Measurements from ENCODE around the gene RNF32.
"Not testable (repeated sequence)": the region's sequence is repeated elsewhere in the genome, so short reads cannot be mapped to it uniquely, and the experiment has no call there.

RNF32 gene

GRCh38 chr7:156675721-156676120 lies 35.1 kb downstream of the RNF32 start:
- DNase-seq (ENCODE audit: low spot score), result no peak

GRCh38 chr7:156676263-156676662 lies 35.7 kb downstream of the RNF32 start:
- no peak for DNase-seq (ENCODE audit: low spot score)

DNA sequence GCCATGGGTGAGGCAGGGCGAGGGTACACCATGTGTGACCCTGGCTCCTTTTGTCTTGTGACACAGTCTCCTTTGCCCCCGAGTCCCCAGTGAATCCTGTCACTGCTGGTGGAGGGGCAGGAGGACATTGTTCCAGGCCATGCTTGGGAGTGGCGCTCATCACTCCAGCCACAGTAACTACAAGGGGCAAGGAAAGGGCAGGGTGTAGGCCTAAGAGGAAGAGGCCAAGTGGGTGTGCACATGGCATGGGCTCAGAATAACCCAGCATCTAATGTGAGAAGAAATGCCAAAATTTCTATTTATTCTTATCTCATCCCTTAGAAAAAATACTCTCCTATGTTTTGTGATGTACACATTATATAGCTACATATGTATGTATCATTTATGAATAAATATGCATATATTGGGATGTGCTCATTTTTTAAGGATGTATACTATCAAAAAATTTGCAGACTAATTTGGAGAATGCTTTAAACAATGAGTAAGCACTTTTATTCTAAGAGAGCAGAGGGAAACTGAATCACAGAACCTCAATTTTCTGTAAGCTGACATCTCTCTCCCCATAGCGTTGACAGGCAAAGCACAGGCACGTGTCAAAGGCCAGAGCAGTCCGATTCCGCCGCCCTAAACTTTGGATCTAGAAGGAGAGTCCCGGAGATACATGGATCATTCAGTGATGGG lies 36.9 kb downstream of the RNF32 start:
- no peak for DNase-seq (ENCODE audit: low spot score)

DNA sequence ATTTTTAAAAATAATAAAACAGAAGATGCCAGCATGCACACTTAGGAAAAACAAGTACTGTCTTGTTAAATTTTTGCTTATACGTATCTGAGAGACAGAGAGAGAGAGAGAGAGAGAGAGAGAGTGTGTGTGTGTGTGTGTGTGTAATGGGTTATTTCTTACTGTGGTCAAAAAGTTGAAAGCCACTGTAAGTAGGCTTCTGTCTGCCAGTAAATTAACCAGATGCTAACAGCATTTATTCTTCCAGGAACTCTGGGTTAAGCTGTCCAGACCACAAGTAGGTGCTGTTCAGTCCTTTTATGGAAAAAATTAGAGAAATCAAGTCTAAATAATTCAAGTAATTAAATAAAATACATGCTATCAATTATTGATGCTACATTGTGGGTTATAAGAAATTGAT lies 39.7 kb downstream of the RNF32 start:
- DNase-seq (ENCODE audit: low spot score), result no peak

- no peak for DNase-seq (ENCODE audit: low spot score)
Observed at GRCh38 chr7:156682928-156683327, 42.4 kb downstream of the RNF32 start.

DNA sequence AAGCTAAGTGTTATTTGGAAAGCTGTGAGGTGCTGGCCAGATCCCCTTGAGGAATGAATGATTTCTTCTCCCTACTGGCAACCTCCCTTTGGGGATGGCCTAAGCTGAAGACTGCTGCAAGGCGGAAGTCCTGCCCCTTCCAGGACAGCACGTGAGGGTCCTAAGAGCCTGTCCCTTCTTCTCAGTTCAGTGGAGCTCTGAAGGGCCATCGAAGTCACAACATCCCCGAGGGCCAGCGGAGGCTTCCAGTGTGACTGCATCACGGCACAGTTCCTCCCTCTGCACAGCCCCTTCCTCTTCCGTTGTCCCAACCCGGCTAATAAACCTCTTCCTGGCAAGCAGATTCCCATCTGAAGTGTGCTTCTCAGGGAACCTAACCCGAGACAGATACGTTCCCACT lies 43.7 kb downstream of the RNF32 start:
- no peak for DNase-seq (ENCODE audit: low spot score)

GRCh38 chr7:156684661-156685060 lies 44.1 kb downstream of the RNF32 start:
- DNase-seq (ENCODE audit: low spot score), result no peak

- DNase-seq (ENCODE audit: low spot score), result no peak
Observed at GRCh38 chr7:156691764-156692163, 51.2 kb downstream of the RNF32 start.

- no peak for DNase-seq (ENCODE audit: low spot score)
Observed at GRCh38 chr7:156692849-156693248, 52.3 kb downstream of the RNF32 start.

GRCh38 chr7:156693627-156694026 lies 53.1 kb downstream of the RNF32 start:
- DNase-seq (ENCODE audit: low spot score), result no peak

DNA sequence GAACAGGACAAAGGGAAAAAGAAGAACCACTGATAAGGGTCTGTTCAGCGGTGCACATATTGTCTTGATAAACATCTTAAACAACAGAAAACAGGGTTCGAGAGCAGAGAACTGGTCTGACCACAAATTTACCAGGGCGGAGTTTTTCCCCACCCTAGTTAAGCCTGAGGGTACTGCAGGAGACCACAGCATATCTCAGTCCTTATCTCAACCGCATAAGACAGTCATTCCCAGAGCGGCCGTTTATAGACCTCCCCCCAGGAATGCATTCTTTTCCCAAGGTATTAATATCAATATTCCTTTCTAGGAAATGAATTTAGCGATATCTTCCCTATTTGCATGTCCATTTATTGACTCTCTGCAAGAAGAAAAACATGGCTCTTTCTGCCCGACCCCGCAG lies 56.7 kb downstream of the RNF32 start:
- DNase-seq (ENCODE audit: low spot score), result not testable (repeated sequence)

DNA sequence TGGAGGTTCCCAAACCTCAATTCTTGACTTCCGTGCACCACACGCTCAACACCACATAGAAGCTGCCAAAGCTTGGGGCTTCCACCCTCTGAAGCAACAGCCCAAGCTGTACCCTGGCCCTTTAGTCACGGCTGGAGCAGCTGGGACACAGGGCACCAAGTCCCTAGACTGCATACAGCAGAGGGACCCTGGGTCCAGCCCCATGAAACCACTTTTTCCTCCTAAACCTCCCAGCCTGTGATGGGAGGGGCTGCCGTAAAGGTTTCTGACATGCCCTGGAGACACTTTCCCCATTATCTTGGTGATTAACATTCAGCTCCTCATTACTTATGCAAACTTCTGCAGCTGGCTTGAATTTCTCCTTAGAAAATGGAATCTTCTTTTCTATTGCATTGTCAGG lies 57.9 kb downstream of the RNF32 start:
- DNase-seq (ENCODE audit: low spot score), result not testable (repeated sequence)

DNA sequence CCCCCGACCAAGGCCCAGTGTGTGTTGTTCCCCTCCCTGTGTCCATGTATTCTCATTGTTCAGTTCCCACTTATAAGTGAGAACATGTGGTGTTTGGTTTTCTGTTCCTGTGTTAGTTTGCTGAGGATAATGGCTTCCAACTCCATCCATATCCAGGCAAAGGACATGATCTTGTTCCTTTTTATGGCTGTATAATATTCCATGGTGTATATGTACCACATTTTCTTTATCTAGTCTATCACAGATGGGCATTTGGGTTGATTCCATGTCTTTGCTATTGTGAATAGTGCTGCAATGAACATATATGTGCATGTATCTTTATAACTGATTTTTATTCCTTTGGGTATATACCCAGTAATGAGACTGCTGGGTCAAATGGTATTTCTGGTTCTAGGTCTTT lies 61.2 kb downstream of the RNF32 start:
- DNase-seq (ENCODE audit: low spot score), result not testable (repeated sequence)

- no peak for DNase-seq (ENCODE audit: low spot score)
Observed at GRCh38 chr7:156702399-156702798, 61.8 kb downstream of the RNF32 start.

- DNase-seq (ENCODE audit: low spot score), result no peak
Observed at GRCh38 chr7:156703209-156703608, 62.6 kb downstream of the RNF32 start.

DNA sequence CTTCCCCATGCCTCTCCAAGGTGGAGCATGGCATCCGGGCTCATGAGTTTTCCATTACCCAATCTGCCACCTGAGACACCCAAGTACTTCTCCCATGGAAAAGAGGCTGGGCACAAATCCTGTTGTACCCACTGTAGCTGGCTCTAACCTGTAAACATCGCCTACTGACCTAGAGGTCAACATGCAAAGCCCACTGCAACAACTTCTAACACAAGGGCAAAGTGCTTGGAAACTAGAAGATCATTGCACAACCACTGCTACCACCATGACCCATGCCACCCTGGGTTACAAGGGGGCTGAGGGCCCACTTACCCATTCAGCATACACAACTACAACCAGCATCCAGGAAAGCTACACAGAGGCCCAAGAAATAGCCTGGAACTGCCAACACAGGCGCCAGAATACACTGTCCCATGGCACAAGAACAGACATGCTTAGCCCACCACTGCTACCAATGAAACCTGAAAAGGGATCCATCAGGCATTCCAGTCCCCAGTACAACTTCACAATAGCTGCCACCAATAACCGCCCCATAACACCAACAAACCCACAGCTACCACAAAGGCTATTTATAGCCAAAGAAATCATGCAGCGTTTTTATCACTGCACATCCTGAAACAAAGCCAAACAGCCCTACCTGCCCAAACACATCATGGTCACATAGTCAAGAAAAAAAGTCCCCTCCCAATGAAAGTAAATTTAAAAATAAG lies 63.4 kb downstream of the RNF32 start:
- no peak for DNase-seq (ENCODE audit: low spot score)

- no peak for DNase-seq (ENCODE audit: low spot score)
Observed at GRCh38 chr7:156722043-156722826, 81.7 kb downstream of the RNF32 start.

DNA sequence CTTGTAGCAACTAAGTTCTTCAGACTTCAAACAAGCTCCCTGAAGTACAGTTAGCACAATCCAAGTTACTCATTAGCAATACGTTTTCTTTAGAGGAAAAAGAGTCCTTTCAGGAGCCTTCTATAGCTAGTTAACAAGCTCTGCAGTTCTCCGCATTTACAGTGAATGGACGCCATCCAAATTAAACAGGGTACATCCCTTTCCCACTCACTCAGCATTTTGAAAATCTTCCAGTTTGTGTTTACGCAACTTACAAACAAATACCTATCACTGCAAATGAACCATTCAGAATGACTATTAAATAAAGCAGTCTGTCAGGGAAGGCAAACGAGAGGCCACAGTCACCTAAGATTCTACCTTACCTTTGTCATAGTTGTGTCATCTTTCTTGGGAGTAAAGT lies 84.5 kb downstream of the RNF32 start:
- DNase-seq (ENCODE audit: low spot score), result no peak

GRCh38 chr7:156725936-156726335 lies 85.4 kb downstream of the RNF32 start:
- no peak for DNase-seq (ENCODE audit: low spot score)
